HG02610 (cell line): ENCODE results near the gene LHFPL4.
"Not testable (repeated sequence)": the region's sequence is repeated elsewhere in the genome, so short reads cannot be mapped to it uniquely, and the experiment has no call there.

ENCODE experiments used
- ATAC-seq: cut with Tn5 transposase; IDR thresholded peaks from one replicate; pipeline ENCODE4 v1.9.1; 2021; ENCODE audit warnings: mild to moderate bottlenecking, moderate library complexity; ENCODE audit not compliant: unreplicated experiment

LHFPL4 gene

GRCh38 chr3:9542182-9542581, 11.4 kb downstream of the LHFPL4 start:
- ATAC-seq: no peak

- ATAC-seq: no peak
Observed at GRCh38 chr3:9536212-9536611, 17.4 kb downstream of the LHFPL4 start.

- no peak for ATAC-seq
Observed at GRCh38 chr3:9534429-9534828, 19.2 kb downstream of the LHFPL4 start.

GRCh38 chr3:9525078-9525477, 28.5 kb downstream of the LHFPL4 start:
- ATAC-seq: no peak

DNA sequence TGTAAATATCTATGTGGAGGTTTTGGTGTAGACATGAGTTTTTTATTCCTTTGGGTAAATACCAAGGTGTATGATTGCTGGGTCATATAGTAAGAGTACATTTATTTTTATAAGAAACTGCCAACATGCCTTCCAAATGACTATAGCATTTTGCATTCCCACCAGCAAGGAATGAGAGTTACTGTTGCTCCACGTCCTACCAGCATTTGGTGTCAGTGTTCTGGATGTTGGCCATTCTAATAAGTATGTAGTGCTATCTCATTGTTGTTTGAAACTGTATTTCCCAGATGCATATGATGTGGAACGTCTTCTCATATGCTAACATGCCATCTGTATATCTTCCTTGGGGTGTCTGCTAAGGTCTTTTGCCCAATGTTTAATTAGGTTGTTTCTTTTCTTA, 38.7 kb downstream of the LHFPL4 start:
- no peak for ATAC-seq

DNA sequence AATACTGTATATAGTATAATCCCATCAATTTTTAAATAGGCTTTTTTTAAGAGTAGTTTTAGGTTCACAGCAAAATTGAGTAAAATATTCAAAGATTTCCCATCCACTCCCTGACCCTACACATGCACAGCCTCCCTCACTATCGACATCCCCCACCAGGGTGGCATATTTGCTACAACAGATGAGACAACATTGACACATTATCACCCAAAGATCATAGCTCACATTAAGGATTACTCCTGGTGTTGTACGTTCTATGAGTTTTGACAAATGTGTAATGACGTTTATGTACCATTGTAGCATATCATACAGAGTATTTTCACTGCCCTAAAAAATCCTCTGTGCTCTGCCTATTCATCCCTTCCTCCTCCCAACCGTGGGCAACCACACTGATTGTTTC, 39.3 kb downstream of the LHFPL4 start:
- ATAC-seq: no peak

DNA sequence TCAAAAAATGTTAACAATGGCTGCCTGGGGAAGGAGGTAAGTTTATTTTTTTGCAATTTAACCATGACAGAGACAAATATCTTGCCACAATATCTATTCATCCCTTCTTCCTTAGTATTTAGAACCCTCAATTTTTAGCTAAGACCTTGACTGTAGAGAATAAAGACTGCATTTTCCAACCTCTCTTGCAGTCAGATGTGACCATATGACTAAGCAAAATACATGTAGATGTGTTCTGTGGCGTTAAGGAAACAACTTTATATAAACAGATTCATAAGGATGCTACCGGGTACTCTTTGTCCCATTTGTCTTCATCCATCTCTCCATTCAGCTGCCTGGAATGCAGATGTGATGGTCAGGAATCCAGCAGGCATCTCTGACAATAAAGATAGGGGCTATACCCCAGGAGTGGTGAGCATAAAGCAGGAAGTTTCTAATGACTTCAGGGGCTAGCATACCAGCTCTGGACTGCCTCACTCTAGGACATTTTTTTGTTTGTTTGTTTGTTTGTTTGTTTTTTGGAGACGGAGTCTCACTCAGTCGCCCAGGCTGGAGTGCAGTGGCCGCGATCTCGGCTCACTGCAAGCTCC, 41.1 kb downstream of the LHFPL4 start:
- no peak for ATAC-seq

GRCh38 chr3:9508781-9509180, 44.8 kb downstream of the LHFPL4 start:
- no peak for ATAC-seq

- no peak for ATAC-seq
Observed at GRCh38 chr3:9507586-9508578, 45.7 kb downstream of the LHFPL4 start.

DNA sequence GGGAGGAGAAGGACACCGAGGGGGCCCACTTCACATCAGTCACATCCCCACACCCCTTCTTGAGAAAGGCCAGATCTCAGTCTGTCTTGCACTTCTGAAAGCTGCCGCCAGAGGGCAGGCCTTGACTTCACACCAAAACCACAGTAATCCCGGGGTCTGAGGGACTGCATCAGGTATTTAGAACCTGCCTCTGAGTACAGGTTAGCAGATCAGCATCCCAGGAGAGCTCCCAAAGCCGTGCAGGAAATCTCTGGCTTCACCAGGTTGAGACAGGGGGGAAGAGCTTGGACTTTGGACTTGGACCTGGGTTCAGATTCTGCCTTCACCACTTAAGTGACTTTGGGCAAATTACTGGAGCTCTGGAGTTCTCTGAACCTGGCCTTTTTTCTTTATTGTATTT, 50.3 kb downstream of the LHFPL4 start:
- peak; percentile 36 for ATAC-seq

- ATAC-seq: no peak
Observed at GRCh38 chr3:9501226-9501625, 52.4 kb downstream of the LHFPL4 start.

DNA sequence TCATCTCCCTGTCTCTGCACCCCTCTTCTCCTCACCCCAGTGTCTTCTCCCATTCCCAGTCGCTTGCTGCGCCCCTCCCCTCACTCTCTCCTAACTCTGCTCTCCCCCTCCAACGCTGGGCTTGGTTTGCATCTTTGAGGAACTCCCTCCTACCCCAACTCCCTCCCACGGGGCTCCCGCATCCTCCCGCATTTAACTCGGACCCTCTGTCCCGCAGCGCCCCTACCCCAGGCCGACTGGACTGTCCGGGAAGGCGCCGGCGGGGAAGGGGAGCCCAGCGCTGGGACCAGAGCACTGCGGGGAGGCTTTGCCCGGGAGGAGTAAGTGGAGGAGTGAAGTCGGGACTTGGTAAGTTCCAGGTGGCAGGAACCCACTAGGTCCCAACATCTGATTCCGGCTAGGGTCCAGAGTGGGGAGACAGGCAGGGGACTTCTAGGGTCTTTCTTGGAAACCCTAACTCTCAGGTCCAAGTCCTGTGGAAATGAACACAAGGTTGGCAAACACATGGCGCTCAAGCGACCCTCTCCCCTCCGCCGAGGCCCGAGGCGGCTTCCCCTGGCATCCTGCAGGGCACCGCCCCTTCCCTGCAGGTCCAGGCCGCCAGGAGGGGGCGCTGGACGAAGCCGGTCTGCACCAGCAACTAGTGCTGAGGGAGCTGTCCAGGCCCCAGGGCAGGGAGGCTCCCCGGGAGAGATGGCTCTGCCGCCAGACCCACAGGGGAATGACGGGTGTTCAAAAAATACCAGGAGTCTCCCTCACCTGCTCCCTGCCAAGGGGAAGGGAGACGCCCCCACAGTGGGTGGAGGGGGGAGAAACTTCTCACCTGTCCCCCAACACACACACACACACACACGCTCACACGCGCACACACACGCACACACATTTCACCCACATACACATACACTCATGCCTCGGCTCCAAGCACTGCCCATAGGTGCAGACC, 53.2 kb downstream of the LHFPL4 start:
- no peak for ATAC-seq

DNA sequence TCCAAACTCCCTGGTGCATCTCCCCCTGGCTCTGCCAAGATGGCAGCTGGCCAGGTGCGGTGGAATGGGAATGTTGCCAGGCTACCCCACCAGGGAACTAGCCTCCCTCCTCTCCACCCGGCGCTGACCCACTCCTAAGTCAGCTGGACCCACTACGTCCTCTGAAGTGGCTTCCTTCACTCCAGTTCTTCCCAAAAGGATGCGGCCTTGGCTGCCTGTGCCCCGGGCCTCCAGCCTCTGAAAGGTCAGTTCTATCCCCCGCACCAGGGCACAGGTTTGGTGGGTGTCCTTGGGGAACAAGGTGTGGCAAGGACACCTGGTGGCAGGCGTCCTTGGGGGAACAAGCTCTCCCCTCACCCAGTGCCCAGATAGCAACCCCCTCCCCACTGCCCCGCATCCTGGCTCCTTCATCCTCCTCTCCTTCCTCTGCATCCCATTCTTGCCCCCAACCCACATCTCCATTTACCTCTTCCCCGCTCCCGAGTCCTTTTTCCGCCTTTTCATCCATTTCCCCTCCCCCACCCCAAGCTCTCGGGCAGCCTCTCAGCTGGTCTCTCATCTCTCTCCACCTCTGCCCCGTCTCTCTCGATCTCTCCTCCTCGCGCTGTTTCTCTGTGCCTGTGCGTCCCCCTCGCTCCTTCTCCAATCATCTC, 54.0 kb downstream of the LHFPL4 start:
- no peak for ATAC-seq

DNA sequence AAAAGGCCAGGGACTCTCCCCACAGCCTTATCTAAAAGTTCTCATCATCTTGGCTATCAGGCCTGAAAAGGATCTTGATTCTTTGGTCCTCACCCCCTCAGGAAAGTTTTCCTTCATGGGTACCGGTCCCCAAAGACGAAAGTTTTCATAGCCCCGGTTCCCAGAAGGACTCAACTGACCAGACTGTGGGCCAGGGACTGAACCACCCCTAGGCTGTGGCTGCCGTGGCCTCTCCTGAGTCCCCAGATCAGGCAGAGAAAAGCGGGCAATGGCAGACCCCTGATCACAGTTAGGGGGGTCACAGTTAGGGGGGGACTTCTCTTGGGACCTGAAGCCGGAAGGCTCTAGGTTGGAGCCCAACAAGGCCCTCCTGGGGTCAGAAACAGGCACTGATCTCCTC, 54.8 kb downstream of the LHFPL4 start:
- ATAC-seq: no peak

- ATAC-seq: no peak
Observed at GRCh38 chr3:9497821-9498565, 55.6 kb downstream of the LHFPL4 start.

DNA sequence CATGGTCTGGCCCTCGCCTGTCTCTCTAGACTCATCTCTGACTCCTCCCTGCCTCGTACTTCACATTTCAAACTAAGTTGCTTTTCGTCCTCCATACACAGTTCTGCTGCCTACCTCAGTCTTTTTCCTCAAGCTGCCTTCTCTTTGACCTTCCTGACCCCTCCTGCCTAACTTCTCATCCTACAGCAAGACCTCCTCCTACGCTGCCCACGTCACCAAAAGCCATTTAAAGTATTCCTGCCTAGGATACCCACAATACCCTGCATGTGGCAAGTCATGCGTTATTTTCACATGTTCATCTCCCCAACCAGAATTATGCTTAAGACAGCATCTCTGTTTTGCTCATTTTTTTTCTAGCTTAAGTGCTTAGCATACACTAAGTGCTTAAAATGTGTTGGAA, 56.7 kb downstream of the LHFPL4 start:
- no peak for ATAC-seq

- not testable (repeated sequence) for ATAC-seq
Observed at GRCh38 chr3:9494036-9494435, 59.6 kb downstream of the LHFPL4 start.

GRCh38 chr3:9491506-9491905, 62.1 kb downstream of the LHFPL4 start:
- no peak for ATAC-seq

GRCh38 chr3:9485248-9485647, 68.4 kb downstream of the LHFPL4 start:
- no peak for ATAC-seq

GRCh38 chr3:9480265-9480664, 73.4 kb downstream of the LHFPL4 start:
- ATAC-seq: no peak
